GM23338 (cell line): ENCODE measurements around the gene HSF2BP. TPM values are rescaled to one million over a fixed set of nuclear protein-coding genes. Genes with fewer than 3 reads are reported as not detected.

Experiments
- ATAC-seq: fragments of 200-7000 bp; cut with Tn5 transposase; 3 replicates; pipeline ENCODE4 v1.9.1; 2020
- DNase-seq: peaks from one replicate; pipeline ENCODE4 v3.0.0-alpha.2; 2015; ENCODE audit warnings: low spot score
- H2AFZ ChIP-seq: fragments of 200-600 bp; sonication (generic); 2 replicates; pipeline ENCODE4 v1.8.0; 2016; ENCODE audit warnings: antibody characterized with exemption, mild to moderate bottlenecking, moderate library complexity
- H3F3A ChIP-seq: fragments of 200-600 bp; sonication (generic); replicated peaks from 2 replicates; pipeline ENCODE4 v1.8.0; 2017; ENCODE audit warnings: antibody characterized with exemption, mixed run types, low read depth
- H3K27ac ChIP-seq: fragments of 200-600 bp; sonication (generic); 2 replicates; pipeline ENCODE4 v1.6.1; 2016; ENCODE audit warnings: low read depth
- H3K27me3 ChIP-seq: fragments of 200-600 bp; sonication (generic); 2 replicates; pipeline ENCODE4 v1.8.0; 2016; ENCODE audit warnings: mild to moderate bottlenecking, mixed run types, moderate library complexity; ENCODE audit not compliant: insufficient read depth
- H3K36me3 ChIP-seq: fragments of 200-600 bp; sonication (generic); 2 replicates; pipeline ENCODE4 v1.8.0; 2016; ENCODE audit warnings: mild to moderate bottlenecking; ENCODE audit not compliant: insufficient read depth
- H3K4me1 ChIP-seq: fragments of 200-600 bp; sonication (generic); 2 replicates; pipeline ENCODE4 v1.8.0; 2016; ENCODE audit warnings: mild to moderate bottlenecking, moderate library complexity; ENCODE audit not compliant: insufficient read depth
- H3K4me2 ChIP-seq: fragments of 200-600 bp; sonication (generic); 2 replicates; pipeline ENCODE4 v1.7.1; 2017; ENCODE audit warnings: mixed run types
- H3K4me3 ChIP-seq: fragments of 200-600 bp; sonication (generic); 2 replicates; pipeline ENCODE4 v1.6.1; 2016; ENCODE audit warnings: mixed run types
- H3K79me2 ChIP-seq: fragments of 200-600 bp; sonication (generic); replicated peaks from 2 replicates; pipeline ENCODE4 v1.8.0; 2017; ENCODE audit warnings: mild to moderate bottlenecking; ENCODE audit not compliant: insufficient read depth
- H3K9me2 ChIP-seq: fragments of 200-600 bp; sonication (generic); 2 replicates; pipeline ENCODE4 v1.8.0; 2017; ENCODE audit not compliant: insufficient read depth
- H4K20me1 ChIP-seq: fragments of 200-600 bp; sonication (generic); replicated peaks from 2 replicates; pipeline ENCODE4 v1.8.0; 2017; ENCODE audit warnings: mild to moderate bottlenecking; ENCODE audit not compliant: insufficient read depth
- H3K27ac Mint-ChIP-seq: 2 replicates; pipeline ENCODE4 v1.8.0; 2020; ENCODE audit warnings: inconsistent platforms, mild to moderate bottlenecking, moderate library complexity, mixed read lengths
- H3K27me3 Mint-ChIP-seq: 3 replicates; pipeline ENCODE4 v1.8.0; 2022; ENCODE audit warnings: low read depth, mild to moderate bottlenecking, moderate library complexity, mixed read lengths, inconsistent platforms; ENCODE audit not compliant: insufficient read depth, poor library complexity
- H3K36me3 Mint-ChIP-seq: 3 replicates; pipeline ENCODE4 v1.8.0; 2021; ENCODE audit warnings: low read depth, mild to moderate bottlenecking, inconsistent platforms, moderate library complexity, mixed read lengths
- H3K4me1 Mint-ChIP-seq: 3 replicates; pipeline ENCODE4 v1.8.0; 2020; ENCODE audit warnings: mild to moderate bottlenecking, inconsistent platforms, mixed read lengths
- H3K4me3 Mint-ChIP-seq: 3 replicates; pipeline ENCODE4 v1.8.0; 2021; ENCODE audit warnings: moderate library complexity, mild to moderate bottlenecking, inconsistent platforms, mixed read lengths
- H3K9me3 Mint-ChIP-seq: 3 replicates; pipeline ENCODE4 v1.8.0; 2020; ENCODE audit warnings: moderate library complexity, mild to moderate bottlenecking, inconsistent platforms, mixed read lengths
- CTCF ChIP-seq, 2 experiments: fragments of 200-600 bp in 1 of 2; sonication (generic) in 1 of 2; conservative IDR thresholded peaks; 2 replicates each; pipeline versions ENCODE4 v1.5.1 to v1.6.1; 2016 to 2017; ENCODE audit warnings: antibody characterized with exemption in 2 of 2, low read depth in 2 of 2, mild to moderate bottlenecking in 2 of 2, moderate library complexity in 1 of 2
- EZH2 ChIP-seq: fragments of 200-600 bp; sonication (generic); IDR thresholded peaks from one replicate; pipeline ENCODE4 v1.8.0; 2017; ENCODE audit warnings: antibody characterized with exemption, mild to moderate bottlenecking, low read depth; ENCODE audit not compliant: unreplicated experiment
- JUNB ChIP-seq: IDR thresholded peaks from one replicate; pipeline ENCODE4 v1.6.1; 2016; ENCODE audit warnings: antibody characterized with exemption; ENCODE audit not compliant: unreplicated experiment
- REST ChIP-seq: IDR thresholded peaks from one replicate; pipeline ENCODE4 v1.6.1; 2018; ENCODE audit warnings: antibody characterized with exemption; ENCODE audit not compliant: unreplicated experiment
- STAT1 ChIP-seq: IDR thresholded peaks from one replicate; pipeline ENCODE4 v1.6.1; 2016; ENCODE audit warnings: antibody characterized with exemption; ENCODE audit not compliant: unreplicated experiment
- ZNF114 ChIP-seq: fragments of 250-450 bp; sonication (Bioruptor Pico); IDR thresholded peaks from 2 replicates; pipeline ENCODE4 v1.5.0; 2020; ENCODE audit warnings: mild to moderate bottlenecking, moderate library complexity
- ZNF331 ChIP-seq: fragments of 250-450 bp; sonication (Bioruptor Pico); IDR thresholded peaks from 2 replicates; pipeline ENCODE4 v1.5.0; 2020; ENCODE audit warnings: low read depth, mild to moderate bottlenecking, moderate library complexity
- ZNF462 ChIP-seq: fragments of 250-450 bp; sonication (Bioruptor Pico); IDR thresholded peaks from 2 replicates; pipeline ENCODE4 v1.5.0; 2020; ENCODE audit warnings: mild to moderate bottlenecking, moderate library complexity
- polyA plus RNA-seq: library from polyadenylated mRNA; unstranded; fragments of >200 nt; fragmentation: Nextera tagmentation; extraction: Ambion mirVana; gene quantifications from 2 replicates; pipeline ENCODE4 v1.2.1, GENCODE V29; 2016
- total RNA-seq: library from RNA; depleted of rRNA; stranded (reverse); fragments of >200 nt; shearing (Covaris generic); gene quantifications from 2 replicates; pipeline ENCODE4 v1.2.3, GENCODE V29; 2014

Gene HSF2BP
- total and polyA plus RNA-seq, 2 experiments from 2014 or later, result 0.78 to 2.0 TPM

- no peak for TF ChIP-seq REST
- TF ChIP-seq EZH2, result no peak
- no peak for TF ChIP-seq STAT1
- TF ChIP-seq ZNF114 (CRISPR knock-in tag), result no peak
- TF ChIP-seq JUNB, result no peak
- no peak for TF ChIP-seq ZNF331 (CRISPR knock-in tag)
- no peak for TF ChIP-seq CTCF (conservative IDR thresholded peaks at IDR 0.05; ENCODE audit: low read depth in 2 of 2)
Observed at GRCh38 chr21:43613755-43614638, 45.3 kb downstream of the HSF2BP start (continued).

- Histone ChIP-seq H3K4me2 (no peak overlapping the region), H3K4me3 (no peak overlapping the region), H3F3A (no peaks in the 10 kb centered on the region), H3K79me2 (no peaks in the 10 kb centered on the region), H3K9me2 (no peaks in the 10 kb centered on the region), H3K27me3 (no peaks in the 10 kb centered on the region), H3K36me3 (no peaks in the 10 kb centered on the region), H2AFZ (no peak overlapping the region), H3K4me1 (no peaks in the 10 kb centered on the region), H3K27ac (no peak overlapping the region), H4K20me1 (no peaks in the 10 kb centered on the region)
- peaks cover 3% of the 10 kb centered on the region; the same call in 2 of the 3 replicates for H3K4me1 Mint-ChIP-seq
- peak overlapping the region; percentile 89 for H3K27ac Mint-ChIP-seq
- H3K4me3 Mint-ChIP-seq, result no peak overlapping the region
- no peaks in the 10 kb centered on the region for H3K9me3 Mint-ChIP-seq
- DNase-seq (peak; percentile 85), ATAC-seq (peak; percentile 99)
- no peaks in the 10 kb centered on the region for H3K36me3 Mint-ChIP-seq
- H3K27me3 Mint-ChIP-seq, result peaks cover 2% of the 10 kb centered on the region
- peak; percentile 77 to 84 for TF ChIP-seq CTCF (conservative IDR thresholded peaks at IDR 0.05; ENCODE audit: low read depth in 2 of 2)
- no peak for TF ChIP-seq ZNF462 (CRISPR knock-in tag)
Observed at GRCh38 chr21:43611598-43612369, 47.5 kb downstream of the HSF2BP start.
